ENCODE measurements around the gene NREP. TPM values are rescaled to one million over a fixed set of nuclear protein-coding genes. Genes with fewer than 3 reads are reported as not detected.

NREP gene
- total RNA-seq, 1 donor from 2014 or later = 462 TPM

DNA sequence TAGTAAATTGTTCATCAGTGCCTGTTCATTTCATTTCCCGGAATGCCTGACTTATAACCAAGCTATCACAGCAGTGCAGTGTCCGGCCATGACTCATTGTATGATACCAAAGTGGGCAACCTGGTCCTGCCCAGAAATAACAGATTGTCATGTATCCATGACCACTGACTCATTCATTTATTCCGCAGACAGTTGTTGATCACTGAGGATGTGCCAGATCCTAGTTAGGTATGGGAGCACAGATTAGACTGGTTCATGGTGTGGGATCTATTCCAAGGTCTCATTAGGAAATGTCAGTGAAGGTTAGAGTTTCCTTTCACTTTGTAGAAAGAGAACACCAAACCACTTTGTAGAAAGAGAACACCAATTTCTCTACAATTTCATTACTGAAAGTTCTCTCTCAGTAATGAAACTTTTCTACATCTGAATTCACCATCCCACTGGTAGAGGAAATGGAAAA, 8.7 kb downstream of the NREP start:
- H3K36me3 Mint-ChIP-seq = peaks cover 56% of the 10 kb centered on the region
- peaks cover 66% of the 10 kb centered on the region for H3K4me1 Mint-ChIP-seq (ENCODE audit: unreplicated experiment)
- H3K4me3 Mint-ChIP-seq = peak overlapping the region; percentile 1
- TF ChIP-seq, protein P1, sequence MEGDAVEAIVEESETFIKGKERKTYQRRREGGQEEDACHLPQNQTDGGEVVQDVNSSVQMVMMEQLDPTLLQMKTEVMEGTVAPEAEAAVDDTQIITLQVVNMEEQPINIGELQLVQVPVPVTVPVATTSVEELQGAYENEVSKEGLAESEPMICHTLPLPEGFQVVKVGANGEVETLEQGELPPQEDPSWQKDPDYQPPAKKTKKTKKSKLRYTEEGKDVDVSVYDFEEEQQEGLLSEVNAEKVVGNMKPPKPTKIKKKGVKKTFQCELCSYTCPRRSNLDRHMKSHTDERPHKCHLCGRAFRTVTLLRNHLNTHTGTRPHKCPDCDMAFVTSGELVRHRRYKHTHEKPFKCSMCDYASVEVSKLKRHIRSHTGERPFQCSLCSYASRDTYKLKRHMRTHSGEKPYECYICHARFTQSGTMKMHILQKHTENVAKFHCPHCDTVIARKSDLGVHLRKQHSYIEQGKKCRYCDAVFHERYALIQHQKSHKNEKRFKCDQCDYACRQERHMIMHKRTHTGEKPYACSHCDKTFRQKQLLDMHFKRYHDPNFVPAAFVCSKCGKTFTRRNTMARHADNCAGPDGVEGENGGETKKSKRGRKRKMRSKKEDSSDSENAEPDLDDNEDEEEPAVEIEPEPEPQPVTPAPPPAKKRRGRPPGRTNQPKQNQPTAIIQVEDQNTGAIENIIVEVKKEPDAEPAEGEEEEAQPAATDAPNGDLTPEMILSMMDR (conservative IDR thresholded peaks at IDR 0.05) = no peak
- no peak for DNase-seq (ENCODE audit: extremely low spot score, unreplicated experiment)
- H3K9me3 Mint-ChIP-seq = no peaks in the 10 kb centered on the region
- H3K27ac Mint-ChIP-seq = no peak overlapping the region
- H3K27me3 Mint-ChIP-seq = no peaks in the 10 kb centered on the region

DNA sequence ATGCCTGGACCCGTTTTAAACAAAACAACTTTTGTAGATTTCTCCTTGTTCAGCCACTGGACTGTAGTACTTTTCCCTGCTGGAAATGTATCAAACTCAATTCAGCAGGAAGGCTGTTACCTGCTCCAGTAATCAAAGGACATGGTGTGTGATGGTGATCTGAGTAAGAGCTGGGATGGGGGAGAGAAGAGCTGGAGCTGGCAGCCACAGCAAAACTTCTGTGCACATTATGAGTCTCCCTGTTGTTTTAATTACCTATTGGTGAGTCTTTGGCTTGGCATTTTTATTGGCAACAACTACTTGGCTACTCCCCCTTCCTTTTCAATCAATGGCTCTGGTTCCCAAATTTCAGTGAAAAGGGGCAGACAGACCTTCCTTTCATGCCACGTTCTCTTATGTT, 9.7 kb downstream of the NREP start:
- Mint-ChIP-seq H3K36me3 (peaks cover 49% of the 10 kb centered on the region), H3K4me1 (ENCODE audit: unreplicated experiment) (peaks cover 67% of the 10 kb centered on the region), H3K27me3 (no peaks in the 10 kb centered on the region), H3K4me3 (no peak overlapping the region), H3K9me3 (no peaks in the 10 kb centered on the region), H3K27ac (no peak overlapping the region)
- no peak for DNase-seq (ENCODE audit: extremely low spot score, unreplicated experiment)
- TF ChIP-seq, protein P1 (conservative IDR thresholded peaks at IDR 0.05) = no peak

DNA sequence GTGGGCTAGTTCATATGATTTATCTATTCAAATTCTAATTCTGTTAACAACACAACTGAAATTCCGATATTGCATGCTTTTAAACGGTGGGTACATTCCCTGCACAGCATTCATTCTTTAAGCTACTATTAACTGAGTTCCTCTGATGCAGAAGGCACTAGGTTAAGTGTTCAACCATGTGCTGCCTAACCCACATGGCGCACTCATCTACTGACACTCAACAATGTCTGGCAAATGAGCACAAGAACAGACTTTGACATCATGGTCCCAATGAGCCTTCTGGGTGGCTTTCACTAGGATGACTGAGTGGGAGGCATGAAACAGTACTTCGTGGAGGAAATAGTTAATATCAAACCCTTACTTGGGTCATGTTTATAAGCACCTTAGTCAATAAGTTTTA, 10.2 kb downstream of the NREP start:
- no peak overlapping the region for H3K27ac Mint-ChIP-seq
- H3K36me3 Mint-ChIP-seq = peaks cover 46% of the 10 kb centered on the region
- no peak overlapping the region for H3K4me3 Mint-ChIP-seq
- H3K4me1 Mint-ChIP-seq (ENCODE audit: unreplicated experiment) = peaks cover 70% of the 10 kb centered on the region
- H3K27me3 Mint-ChIP-seq = no peaks in the 10 kb centered on the region
- no peaks in the 10 kb centered on the region for H3K9me3 Mint-ChIP-seq
- no peak for DNase-seq (ENCODE audit: extremely low spot score, unreplicated experiment)
- TF ChIP-seq, protein P1 (conservative IDR thresholded peaks at IDR 0.05) = no peak

DNA sequence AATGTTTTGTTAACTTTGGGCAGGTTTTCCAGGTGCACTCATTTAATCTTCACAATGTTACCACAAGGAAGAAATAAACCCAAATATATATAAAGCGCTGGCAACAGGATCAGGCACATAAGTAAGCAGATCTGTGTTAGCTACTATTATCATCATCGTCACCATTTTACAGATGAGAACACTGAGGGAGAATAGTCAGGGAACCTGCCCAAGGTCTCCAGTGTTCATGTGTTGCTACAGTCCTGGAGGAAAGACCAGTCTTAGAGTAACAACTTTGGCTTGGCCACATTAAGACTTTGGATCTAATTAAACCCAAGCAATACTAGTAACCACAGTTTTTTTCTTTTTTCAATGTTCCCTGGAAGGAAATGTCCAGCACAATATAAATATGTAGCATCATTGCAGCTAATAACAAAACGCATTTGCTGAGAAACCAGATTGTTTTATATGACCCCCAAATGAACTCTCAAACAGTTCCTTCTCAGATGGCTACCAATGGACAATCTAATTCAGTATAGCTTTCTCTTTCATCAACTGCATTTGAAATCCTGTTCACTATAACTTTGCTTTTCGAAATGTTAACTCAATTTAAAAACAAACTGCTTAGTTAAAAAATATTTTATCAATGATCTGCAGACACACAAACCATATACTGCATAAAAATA, 11.8 kb downstream of the NREP start:
- TF ChIP-seq, protein P1 (conservative IDR thresholded peaks at IDR 0.05) = no peak

DNA sequence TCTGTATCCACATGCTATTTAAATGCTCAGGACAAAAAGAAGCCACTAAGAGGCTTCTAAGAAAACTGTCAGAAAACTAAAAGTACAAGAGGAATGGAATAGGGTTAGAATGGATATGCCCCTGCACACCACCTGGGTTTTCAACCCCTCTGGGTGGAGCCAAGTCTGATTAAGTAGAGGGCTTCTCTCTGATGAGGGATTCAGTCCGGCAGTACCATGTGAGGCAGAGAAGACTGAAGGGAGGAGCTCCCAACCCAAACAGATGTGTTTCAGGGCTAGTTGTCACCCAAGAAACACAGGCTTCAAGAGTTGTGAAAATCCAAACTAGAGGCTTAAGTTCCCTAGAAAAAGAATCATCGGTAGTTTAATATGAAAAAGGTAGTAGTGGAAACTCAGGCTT, 12.5 kb downstream of the NREP start:
- H3K27ac Mint-ChIP-seq = peak overlapping the region; percentile 71
- no peak for DNase-seq (ENCODE audit: extremely low spot score, unreplicated experiment)
- no peaks in the 10 kb centered on the region for H3K9me3 Mint-ChIP-seq
- no peaks in the 10 kb centered on the region for H3K27me3 Mint-ChIP-seq
- TF ChIP-seq, protein P1 (conservative IDR thresholded peaks at IDR 0.05) = no peak
- H3K4me3 Mint-ChIP-seq = peak overlapping the region; percentile 39
- peaks cover 75% of the 10 kb centered on the region for H3K4me1 Mint-ChIP-seq (ENCODE audit: unreplicated experiment)
- H3K36me3 Mint-ChIP-seq = peaks cover 25% of the 10 kb centered on the region

More for the DNA sequence above, 11.8 kb downstream of the NREP start:
- Mint-ChIP-seq H3K4me1 (ENCODE audit: unreplicated experiment) (peaks cover 77% of the 10 kb centered on the region), H3K4me3 (peak overlapping the region; percentile 39), H3K27me3 (no peaks in the 10 kb centered on the region), H3K9me3 (no peaks in the 10 kb centered on the region), H3K27ac (peak overlapping the region; percentile 71), H3K36me3 (peaks cover 32% of the 10 kb centered on the region)
- DNase-seq (ENCODE audit: extremely low spot score, unreplicated experiment) = no peak

Measured in type B pancreatic cell (in vitro differentiated cells).